Sigmoid colon (tissue), 7 donors: ENCODE measurements around the gene TRPV3. TPM values are rescaled to one million over a fixed set of nuclear protein-coding genes. Genes with fewer than 3 reads are reported as not detected.

Experiments
- polyA plus RNA-seq, 3 donors: library from polyadenylated mRNA; stranded (reverse); fragments of 200-250 nt; gene quantifications; one replicate each; pipeline ENCODE4 v1.2.3, GENCODE V29; 2013
- total RNA-seq, 4 donors: library from RNA; depleted of rRNA; stranded (reverse); fragments of >200 nt; gene quantifications; one replicate each; pipeline ENCODE4 v1.1.0, GENCODE V29; 2016
- donor health status: healthy with polysubstance abuse.
- donor health status: Bipolar disorder and iron deficiency.
- donor health status: healthy.

Gene TRPV3
- total and polyA plus RNA-seq, 7 donors, result 0.14 to 3.3 (median 1.8) TPM

Other genes starting within 250 kb of the TRPV3 start
- gene OR3A2, start 171.5 kb downstream of the TRPV3 start, total RNA-seq, result under 1 TPM in 1 of 4 donors, not detected in 3; 0.27 TPM
- gene OR3A2, start 171.5 kb downstream of the TRPV3 start, polyA plus RNA-seq, result under 1 TPM in 1 of 3 donors, not detected in 2; 0.31 TPM
- gene OR1E1, start 159.4 kb downstream of the TRPV3 start, total RNA-seq, result under 1 TPM in 1 of 4 donors, not detected in 3; 0.33 TPM
- not detected for gene OR1E1, start 159.4 kb downstream of the TRPV3 start, polyA plus RNA-seq
- not detected for gene OR3A3, start 146.4 kb downstream of the TRPV3 start, total RNA-seq
- not detected for gene OR3A3, start 146.4 kb downstream of the TRPV3 start, polyA plus RNA-seq
- gene OR1E2, start 124.0 kb downstream of the TRPV3 start, total RNA-seq, result not detected
- not detected for gene OR1E2, start 124.0 kb downstream of the TRPV3 start, polyA plus RNA-seq
- under 1 TPM in 2 of 4 donors, not detected in 2; 0.36 to 0.55 TPM for gene SPATA22, start 86.0 kb downstream of the TRPV3 start, total RNA-seq
- gene SPATA22, start 86.0 kb downstream of the TRPV3 start, polyA plus RNA-seq, result under 1 TPM in 1 of 3 donors, not detected in 2; 0.06 TPM
- 1 to 10 TPM in 3 of 4 donors, under 1 TPM in 1; 0.95 to 8.0 (median 2.9) TPM for gene ASPA, start 81.8 kb downstream of the TRPV3 start, total RNA-seq
- gene ASPA, start 81.8 kb downstream of the TRPV3 start, polyA plus RNA-seq, result 1 to 10 TPM in 2 of 3 donors, under 1 TPM in 1; 0.69 to 1.8 (median 1.1) TPM
- gene TRPV1, start 51.6 kb upstream of the TRPV3 start, total RNA-seq, result 1 to 10 TPM; 3.5 to 8.0 (median 5.5) TPM
- gene TRPV1, start 51.6 kb upstream of the TRPV3 start, polyA plus RNA-seq, result 1 to 10 TPM; 2.3 to 5.1 (median 3.0) TPM
- gene SHPK, start 78.4 kb upstream of the TRPV3 start, total RNA-seq, result 1 to 10 TPM; 5.8 to 8.0 (median 7.0) TPM
- 10 to 100 TPM in 1 of 3 donors, 1 to 10 TPM in 2; 7.8 to 12.7 (median 7.9) TPM for gene SHPK, start 78.4 kb upstream of the TRPV3 start, polyA plus RNA-seq
- 10 to 100 TPM; 13.3 to 26.0 (median 18.0) TPM for gene CTNS, start 78.9 kb upstream of the TRPV3 start, total RNA-seq
- gene CTNS, start 78.9 kb upstream of the TRPV3 start, polyA plus RNA-seq, result 1 to 10 TPM; 1.8 to 10.0 (median 6.2) TPM
- gene TAX1BP3, start 110.8 kb upstream of the TRPV3 start, total RNA-seq, result 10 to 100 TPM; 58.1 to 92.0 (median 63.5) TPM
- gene TAX1BP3, start 110.8 kb upstream of the TRPV3 start, polyA plus RNA-seq, result 100 to 1,000 TPM; 144 to 363 (median 351) TPM
- 10 to 100 TPM in 3 of 4 donors, 1 to 10 TPM in 1; 4.4 to 21.7 (median 15.1) TPM for gene EMC6, start 111.0 kb upstream of the TRPV3 start, total RNA-seq
- gene EMC6, start 111.0 kb upstream of the TRPV3 start, polyA plus RNA-seq, result 10 to 100 TPM; 68.5 to 90.5 (median 83.0) TPM
- gene P2RX5, start 138.3 kb upstream of the TRPV3 start, total RNA-seq, result under 1 TPM; 0.27 to 0.83 (median 0.43) TPM
- gene P2RX5, start 138.3 kb upstream of the TRPV3 start, polyA plus RNA-seq, result 10 to 100 TPM in 1 of 3 donors, not detected in 2; 55.3 TPM
- gene HASPIN, start 166.1 kb upstream of the TRPV3 start, total RNA-seq, result under 1 TPM; under 0.01 to 0.83 (median 0.29) TPM
- 1 to 10 TPM in 1 of 3 donors, under 1 TPM in 1, not detected in 1; 0.69 to 3.5 TPM for gene HASPIN, start 166.1 kb upstream of the TRPV3 start, polyA plus RNA-seq
- gene ITGAE, start 243.4 kb upstream of the TRPV3 start, total RNA-seq, result 10 to 100 TPM; 25.2 to 43.9 (median 33.8) TPM
- gene ITGAE, start 243.4 kb upstream of the TRPV3 start, polyA plus RNA-seq, result 10 to 100 TPM; 42.9 to 51.8 (median 43.2) TPM